LNCaP clone FGC (cell line): ENCODE measurements around the gene TMEM187.

ENCODE experiments used
- DNase-seq: peaks from one replicate; pipeline ENCODE4 v3.0.0-alpha.2; 2011; ENCODE audit warnings: low read depth
- H3K4me3 ChIP-seq: 2 replicates; pipeline ENCODE4 v1.5.1; 2011; ENCODE audit warnings: mild to moderate bottlenecking, low read depth, low read length, control low read depth
- TF ChIP-seq, protein P1 (sequence below): IDR thresholded peaks from 2 replicates; pipeline ENCODE4 v1.5.1; 2012; ENCODE audit warnings: mild to moderate bottlenecking; ENCODE audit not compliant: control insufficient read depth, insufficient read depth; ENCODE audit errors: extremely low read depth

TMEM187 gene

GRCh38 chrX:154030715-154031305 is 58.3 kb downstream of the TMEM187 start:
- H3K4me3 ChIP-seq: no peak overlapping the region
- TF ChIP-seq, protein P1, sequence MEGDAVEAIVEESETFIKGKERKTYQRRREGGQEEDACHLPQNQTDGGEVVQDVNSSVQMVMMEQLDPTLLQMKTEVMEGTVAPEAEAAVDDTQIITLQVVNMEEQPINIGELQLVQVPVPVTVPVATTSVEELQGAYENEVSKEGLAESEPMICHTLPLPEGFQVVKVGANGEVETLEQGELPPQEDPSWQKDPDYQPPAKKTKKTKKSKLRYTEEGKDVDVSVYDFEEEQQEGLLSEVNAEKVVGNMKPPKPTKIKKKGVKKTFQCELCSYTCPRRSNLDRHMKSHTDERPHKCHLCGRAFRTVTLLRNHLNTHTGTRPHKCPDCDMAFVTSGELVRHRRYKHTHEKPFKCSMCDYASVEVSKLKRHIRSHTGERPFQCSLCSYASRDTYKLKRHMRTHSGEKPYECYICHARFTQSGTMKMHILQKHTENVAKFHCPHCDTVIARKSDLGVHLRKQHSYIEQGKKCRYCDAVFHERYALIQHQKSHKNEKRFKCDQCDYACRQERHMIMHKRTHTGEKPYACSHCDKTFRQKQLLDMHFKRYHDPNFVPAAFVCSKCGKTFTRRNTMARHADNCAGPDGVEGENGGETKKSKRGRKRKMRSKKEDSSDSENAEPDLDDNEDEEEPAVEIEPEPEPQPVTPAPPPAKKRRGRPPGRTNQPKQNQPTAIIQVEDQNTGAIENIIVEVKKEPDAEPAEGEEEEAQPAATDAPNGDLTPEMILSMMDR: no peak
- no peak for DNase-seq

GRCh38 chrX:154032160-154032559 is 59.6 kb downstream of the TMEM187 start:
- TF ChIP-seq, protein P1: no peak
- no peak for DNase-seq

DNA sequence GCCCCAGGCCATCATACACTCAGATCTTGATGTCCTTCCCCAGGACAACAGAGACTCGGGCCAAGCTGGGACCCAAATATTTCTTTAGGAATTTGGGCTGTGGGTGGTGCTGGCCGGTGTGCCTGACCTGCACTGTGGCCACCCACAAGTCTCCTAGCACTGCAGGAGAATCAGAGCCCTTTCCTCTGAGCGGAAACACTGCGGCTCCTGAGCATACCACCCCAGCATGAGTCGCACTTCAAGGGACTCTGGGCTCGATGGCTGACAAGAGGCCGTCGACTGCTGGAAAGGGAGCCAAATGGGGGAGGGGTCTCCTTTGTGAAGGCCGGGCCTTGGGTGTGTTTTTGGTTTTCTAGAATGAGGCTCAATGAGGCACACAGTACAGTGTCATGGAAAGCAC is 60.1 kb downstream of the TMEM187 start:
- TF ChIP-seq, protein P1: no peak

More at GRCh38 chrX:154032160-154032559, 59.6 kb downstream of the TMEM187 start:
- H3K4me3 ChIP-seq: no peak overlapping the region

More for the DNA sequence above, 60.1 kb downstream of the TMEM187 start:
- no peak for DNase-seq
- H3K4me3 ChIP-seq: no peak overlapping the region
